Liver (tissue), 3 donors: ENCODE data around the gene ELOB.

Source experiments
- EGR1 ChIP-seq, 2 donors: IDR thresholded peaks; 2 replicates each; pipeline ENCODE4 v1.6.1; 2016 to 2018; ENCODE audit warnings: antibody characterized with exemption in 2 of 2, low read depth in 2 of 2
- TAF1 ChIP-seq: conservative IDR thresholded peaks from 2 replicates; pipeline ENCODE4 v1.6.1; 2016; ENCODE audit warnings: antibody characterized with exemption, mild to moderate bottlenecking
- TF ChIP-seq, protein P1 (sequence below): fragments of 150-350 bp; IDR thresholded peaks from 2 replicates; pipeline ENCODE4 v1.5.1; 2017; ENCODE audit warnings: improper control_type of control experiment, low read depth, low read length; ENCODE audit not compliant: missing input control
- TF ChIP-seq, protein P2 (sequence below): IDR thresholded peaks from 2 replicates; pipeline ENCODE4 v1.6.1; 2016; ENCODE audit warnings: antibody characterized with exemption
- donor health status: healthy.
- donor health status: healthy.

DNA sequence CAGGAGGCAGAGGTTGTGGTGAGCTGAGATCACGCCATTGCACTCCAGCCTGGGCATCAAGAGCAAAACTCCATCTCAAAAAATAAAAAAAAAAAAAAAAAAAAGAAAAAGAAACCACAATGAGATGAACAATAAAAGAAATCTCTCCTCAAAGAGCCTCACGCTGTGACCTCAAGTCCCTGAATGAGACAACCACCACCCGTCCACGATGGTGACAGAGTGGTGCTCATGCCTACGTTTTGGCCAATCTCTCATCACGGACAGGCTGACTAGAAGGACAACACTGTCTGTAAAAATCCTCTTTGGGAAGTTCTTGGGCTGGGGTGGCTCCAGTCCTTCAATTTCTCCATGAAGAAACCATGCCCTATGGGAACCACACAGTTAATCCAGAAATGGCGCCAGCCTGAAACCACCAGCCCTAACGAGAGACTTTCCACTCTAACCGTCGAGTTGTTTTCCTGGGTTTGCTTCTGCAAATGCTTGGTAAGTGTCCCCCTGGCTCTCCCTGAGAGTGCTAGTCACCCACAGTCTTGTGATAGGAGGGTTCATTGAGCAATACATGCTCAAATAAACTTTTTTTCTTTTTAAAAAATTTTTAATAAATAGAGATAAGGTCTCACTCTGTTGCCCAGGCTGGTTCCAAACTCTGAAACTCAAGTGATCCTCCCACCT lies 42.1 kb downstream of the ELOB start:
- TF ChIP-seq, protein P1, sequence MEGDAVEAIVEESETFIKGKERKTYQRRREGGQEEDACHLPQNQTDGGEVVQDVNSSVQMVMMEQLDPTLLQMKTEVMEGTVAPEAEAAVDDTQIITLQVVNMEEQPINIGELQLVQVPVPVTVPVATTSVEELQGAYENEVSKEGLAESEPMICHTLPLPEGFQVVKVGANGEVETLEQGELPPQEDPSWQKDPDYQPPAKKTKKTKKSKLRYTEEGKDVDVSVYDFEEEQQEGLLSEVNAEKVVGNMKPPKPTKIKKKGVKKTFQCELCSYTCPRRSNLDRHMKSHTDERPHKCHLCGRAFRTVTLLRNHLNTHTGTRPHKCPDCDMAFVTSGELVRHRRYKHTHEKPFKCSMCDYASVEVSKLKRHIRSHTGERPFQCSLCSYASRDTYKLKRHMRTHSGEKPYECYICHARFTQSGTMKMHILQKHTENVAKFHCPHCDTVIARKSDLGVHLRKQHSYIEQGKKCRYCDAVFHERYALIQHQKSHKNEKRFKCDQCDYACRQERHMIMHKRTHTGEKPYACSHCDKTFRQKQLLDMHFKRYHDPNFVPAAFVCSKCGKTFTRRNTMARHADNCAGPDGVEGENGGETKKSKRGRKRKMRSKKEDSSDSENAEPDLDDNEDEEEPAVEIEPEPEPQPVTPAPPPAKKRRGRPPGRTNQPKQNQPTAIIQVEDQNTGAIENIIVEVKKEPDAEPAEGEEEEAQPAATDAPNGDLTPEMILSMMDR = no peak
- TF ChIP-seq TAF1 = no peak
- no peak for TF ChIP-seq EGR1 (IDR thresholded peaks at IDR 0.05; ENCODE audit: low read depth in 2 of 2)
- TF ChIP-seq, protein P2, sequence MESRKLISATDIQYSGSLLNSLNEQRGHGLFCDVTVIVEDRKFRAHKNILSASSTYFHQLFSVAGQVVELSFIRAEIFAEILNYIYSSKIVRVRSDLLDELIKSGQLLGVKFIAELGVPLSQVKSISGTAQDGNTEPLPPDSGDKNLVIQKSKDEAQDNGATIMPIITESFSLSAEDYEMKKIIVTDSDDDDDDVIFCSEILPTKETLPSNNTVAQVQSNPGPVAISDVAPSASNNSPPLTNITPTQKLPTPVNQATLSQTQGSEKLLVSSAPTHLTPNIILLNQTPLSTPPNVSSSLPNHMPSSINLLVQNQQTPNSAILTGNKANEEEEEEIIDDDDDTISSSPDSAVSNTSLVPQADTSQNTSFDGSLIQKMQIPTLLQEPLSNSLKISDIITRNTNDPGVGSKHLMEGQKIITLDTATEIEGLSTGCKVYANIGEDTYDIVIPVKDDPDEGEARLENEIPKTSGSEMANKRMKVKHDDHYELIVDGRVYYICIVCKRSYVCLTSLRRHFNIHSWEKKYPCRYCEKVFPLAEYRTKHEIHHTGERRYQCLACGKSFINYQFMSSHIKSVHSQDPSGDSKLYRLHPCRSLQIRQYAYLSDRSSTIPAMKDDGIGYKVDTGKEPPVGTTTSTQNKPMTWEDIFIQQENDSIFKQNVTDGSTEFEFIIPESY = no peak
